Right lobe of liver (tissue), 6 donors: ENCODE results near the gene ATP1B1. TPM values are rescaled to one million over a fixed set of nuclear protein-coding genes. Genes with fewer than 3 reads are reported as not detected.
A peak's percentile ranks its signal among the peaks of the same experiment; 100 is the strongest.

Experiments
- ATAC-seq, 4 donors: fragments of 200-7000 bp; cut with Tn5 transposase; one replicate each; pipeline ENCODE4 v1.9.1; 2020; ENCODE audit warnings: mild to moderate bottlenecking in 4 of 4, moderate library complexity in 4 of 4
- DNase-seq, 3 donors: peaks; one replicate each; pipeline ENCODE4 v3.0.0-alpha.2; 2020
- H3K27ac ChIP-seq, 3 donors: fragments of 200-600 bp; one replicate each; pipeline ENCODE4 v1.8.0; 2022
- H3K27me3 ChIP-seq, 2 donors: fragments of 200-600 bp; one replicate each; pipeline ENCODE4 v1.8.0; 2022
- H3K36me3 ChIP-seq, 4 donors: fragments of 200-600 bp; sonication (generic) in 1 of 4; one replicate each; pipeline versions ENCODE4 v1.5.1 to v1.8.0; 2017 to 2022; ENCODE audit warnings: control low read depth in 1 of 4
- H3K4me1 ChIP-seq, 4 donors: fragments of 200-600 bp; sonication (generic) in 1 of 4; one replicate each; pipeline versions ENCODE4 v1.5.1 to v1.8.0; 2017 to 2022; ENCODE audit warnings: control low read depth in 1 of 4
- H3K4me3 ChIP-seq, 3 donors: fragments of 200-600 bp; one replicate each; pipeline ENCODE4 v1.8.0; 2022
- H3K9me3 ChIP-seq, 4 donors: fragments of 200-600 bp; sonication (generic) in 1 of 4; one replicate each; pipeline versions ENCODE4 v1.5.1 to v1.8.0; 2017 to 2022; ENCODE audit warnings: control low read depth in 1 of 4
- CTCF ChIP-seq, 4 donors: fragments of 200-600 bp in 3 of 4; fragments of 450-650 bp in 1 of 4; IDR thresholded peaks; one replicate each; pipeline versions ENCODE4 v1.5.1 to v1.8.0; 2016 to 2022; ENCODE audit warnings: antibody characterized with exemption in 4 of 4, mild to moderate bottlenecking in 2 of 4
- POLR2A ChIP-seq: fragments of 450-650 bp; IDR thresholded peaks from one replicate; pipeline ENCODE4 v1.6.1; 2017; ENCODE audit warnings: antibody characterized with exemption, mild to moderate bottlenecking
- WGBS: methylation state at CpG from one replicate; pipeline ENCODE4 v1.1.6; 2018; ENCODE audit warnings: low coverage, low lambda C conversion rate; ENCODE audit not compliant: insufficient coverage; ENCODE audit errors: missing lambda C conversion rate; 5-methylcytosine and 5-hydroxymethylcytosine counted together
- intact Hi-C, 2 donors: fragments of 100-400 bp; cut with DNase I; formaldehyde crosslinking; loops; one replicate each; pipeline versions ENCODE4 v1.11.2 to v1.14.1; 2022
- total RNA-seq, 6 experiments: library from RNA; depleted of rRNA in 2 of 6; stranded (reverse); fragments of >200 nt in 2 of 6; fragmentation: NEBNext Ultra II Directional in 3 of 6; extraction: Animal tissue kit (Norgen Biotek cat#: 25700) in 3 of 6; gene quantifications; one replicate each; pipeline versions ENCODE4 v1.1.0 to v1.2.4, GENCODE V29; 2016 to 2023
- donor health status: DM: no; HTN: yes; CAD: no.
- donor health status: DM: no; HTN: no; CAD: no.
- donor health status: DM: no; HTN: no; CAD: no.
- donor health status: DM: no; HTN: yes; CAD: no.
- donor health status: DM: no; HTN: yes; CAD: no.

ATP1B1 gene
- total RNA-seq, 6 experiments from 2014 or later, result 69.6 to 99.5 (median 78.5) TPM

GRCh38 chr1:169098380-169098779 lies 8.1 kb upstream of the ATP1B1 start:
- TF ChIP-seq POLR2A, result no peak
- TF ChIP-seq CTCF (IDR thresholded peaks at IDR 0.05), result no peak
- intact Hi-C loops, result no loop called here
- no peaks in the 10 kb centered on the region for H3K36me3 ChIP-seq

GRCh38 chr1:169099561-169099960 lies 6.9 kb upstream of the ATP1B1 start:
- Histone ChIP-seq H3K36me3 (no peaks in the 10 kb centered on the region), H3K4me3 (no peak overlapping the region), H3K27me3 (no peaks in the 10 kb centered on the region), H3K27ac (no peak overlapping the region), H3K4me1 (peaks cover 0 to 14% (median 4%) of the 10 kb centered on the region in 4 donors), H3K9me3 (no peaks in the 10 kb centered on the region)
- 95% methylated on average over 2 of the region's 2 CpGs for WGBS
- ATAC-seq (no peak), DNase-seq (no peak)
- intact Hi-C loops, result no loop called here
- TF ChIP-seq CTCF (IDR thresholded peaks at IDR 0.05) (no peak), POLR2A (no peak)

More at GRCh38 chr1:169098380-169098779, 8.1 kb upstream of the ATP1B1 start:
- Histone ChIP-seq H3K4me1 (peaks cover 0 to 14% (median 4%) of the 10 kb centered on the region in 4 donors), H3K27me3 (no peaks in the 10 kb centered on the region), H3K4me3 (no peak overlapping the region), H3K27ac (no peak overlapping the region), H3K9me3 (no peaks in the 10 kb centered on the region)
- 57% methylated on average over 1 of the region's 1 CpG for WGBS
- ATAC-seq (peak in 1 of 4 donors; percentile 10), DNase-seq (no peak)

GRCh38 chr1:169100208-169100607 lies 6.3 kb upstream of the ATP1B1 start:
- Histone ChIP-seq H3K27ac (peak overlapping the region in 1 of 3 donors; percentile 29), H3K4me1 (peaks cover 0 to 18% (median 4%) of the 10 kb centered on the region in 4 donors), H3K9me3 (no peaks in the 10 kb centered on the region), H3K36me3 (no peaks in the 10 kb centered on the region), H3K4me3 (no peak overlapping the region), H3K27me3 (no peaks in the 10 kb centered on the region)
- peak in 1 of 3 donors; percentile 64 for DNase-seq
- no peak for TF ChIP-seq CTCF (IDR thresholded peaks at IDR 0.05)
- no peak for TF ChIP-seq POLR2A
- WGBS, result 29% methylated on average over 1 of the region's 1 CpG
- intact Hi-C loops, result no loop called here
- ATAC-seq, result peak; percentile 55 to 75 (median 68)

GRCh38 chr1:169100651-169101088 lies 5.8 kb upstream of the ATP1B1 start:
- no peaks in the 10 kb centered on the region for H3K9me3 ChIP-seq
- H3K4me1 ChIP-seq, result peaks cover 0 to 20% (median 4%) of the 10 kb centered on the region in 4 donors
- TF ChIP-seq CTCF (IDR thresholded peaks at IDR 0.05) (no peak), POLR2A (no peak)
- H3K4me3 ChIP-seq, result no peak overlapping the region
- H3K27ac ChIP-seq, result peak overlapping the region in 1 of 3 donors; percentile 29
- DNase-seq (no peak), ATAC-seq (peak; percentile 32 to 46 (median 42))
- H3K27me3 ChIP-seq, result no peaks in the 10 kb centered on the region
- intact Hi-C loops, result no loop called here
- 28% methylated on average over 3 of the region's 3 CpGs for WGBS
- no peaks in the 10 kb centered on the region for H3K36me3 ChIP-seq

- Histone ChIP-seq H3K4me3 (no peak overlapping the region), H3K36me3 (no peaks in the 10 kb centered on the region), H3K4me1 (peaks cover 0 to 20% (median 4%) of the 10 kb centered on the region in 4 donors), H3K9me3 (no peaks in the 10 kb centered on the region), H3K27me3 (no peaks in the 10 kb centered on the region), H3K27ac (no peak overlapping the region)
- DNase-seq (no peak), ATAC-seq (no peak)
- 83% methylated on average over 3 of the region's 4 CpGs for WGBS
- intact Hi-C loops, result no loop called here
- TF ChIP-seq CTCF (IDR thresholded peaks at IDR 0.05) (no peak), POLR2A (no peak)
Observed at GRCh38 chr1:169102567-169102966, 3.9 kb upstream of the ATP1B1 start.
